NCI-H2171 (cell line): ENCODE data around the gene KLK3.
"Not testable (repeated sequence)": the region's sequence is repeated elsewhere in the genome, so short reads cannot be mapped to it uniquely, and the experiment has no call there.

ENCODE experiments used
- DNase-seq: peaks from one replicate; lab custom pipeline; 2025; lab: John Stamatoyannopoulos, UW

The KLK3 gene

DNA sequence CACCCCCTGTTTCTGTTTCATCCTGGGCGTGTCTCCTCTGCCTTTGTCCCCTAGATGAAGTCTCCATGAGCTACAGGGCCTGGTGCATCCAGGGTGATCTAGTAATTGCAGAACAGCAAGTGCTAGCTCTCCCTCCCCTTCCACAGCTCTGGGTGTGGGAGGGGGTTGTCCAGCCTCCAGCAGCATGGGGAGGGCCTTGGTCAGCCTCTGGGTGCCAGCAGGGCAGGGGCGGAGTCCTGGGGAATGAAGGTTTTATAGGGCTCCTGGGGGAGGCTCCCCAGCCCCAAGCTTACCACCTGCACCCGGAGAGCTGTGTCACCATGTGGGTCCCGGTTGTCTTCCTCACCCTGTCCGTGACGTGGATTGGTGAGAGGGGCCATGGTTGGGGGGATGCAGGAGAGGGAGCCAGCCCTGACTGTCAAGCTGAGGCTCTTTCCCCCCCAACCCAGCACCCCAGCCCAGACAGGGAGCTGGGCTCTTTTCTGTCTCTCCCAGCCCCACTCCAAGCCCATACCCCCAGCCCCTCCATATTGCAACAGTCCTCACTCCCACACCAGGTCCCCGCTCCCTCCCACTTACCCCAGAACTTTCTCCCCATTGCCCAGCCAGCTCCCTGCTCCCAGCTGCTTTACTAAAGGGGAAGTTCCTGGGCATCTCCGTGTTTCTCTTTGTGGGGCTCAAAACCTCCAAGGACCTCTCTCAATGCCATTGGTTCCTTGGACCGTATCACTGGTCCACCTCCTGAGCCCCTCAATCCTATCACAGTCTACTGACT is at the start of gene KLK3:
TSS of gene KLK3 (plus strand) at position 280 of the 775 bp plus-strand sequence. CDS start at position 321, 41 bp downstream.
- DNase-seq: no peak

DNA sequence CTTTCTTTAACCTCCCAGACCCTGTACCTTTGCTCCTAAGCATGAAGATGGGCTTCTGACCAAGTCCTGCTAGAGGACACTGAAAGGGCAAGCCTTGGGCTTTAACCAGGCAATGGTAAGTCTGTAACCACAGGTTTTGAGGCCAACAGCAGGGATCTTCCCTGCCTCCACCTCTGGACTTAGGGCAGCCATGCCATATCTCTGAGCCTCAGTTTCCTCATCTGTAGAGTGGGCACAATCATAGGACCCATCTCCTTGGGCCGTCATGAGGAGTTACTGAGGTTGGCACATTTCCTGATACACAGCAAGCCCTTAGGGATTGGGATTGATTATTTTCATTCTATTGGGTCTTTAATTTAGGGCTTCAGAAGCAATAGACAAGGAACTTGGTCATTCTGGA is 45.9 kb upstream of the KLK3 start:
- DNase-seq: no peak

DNA sequence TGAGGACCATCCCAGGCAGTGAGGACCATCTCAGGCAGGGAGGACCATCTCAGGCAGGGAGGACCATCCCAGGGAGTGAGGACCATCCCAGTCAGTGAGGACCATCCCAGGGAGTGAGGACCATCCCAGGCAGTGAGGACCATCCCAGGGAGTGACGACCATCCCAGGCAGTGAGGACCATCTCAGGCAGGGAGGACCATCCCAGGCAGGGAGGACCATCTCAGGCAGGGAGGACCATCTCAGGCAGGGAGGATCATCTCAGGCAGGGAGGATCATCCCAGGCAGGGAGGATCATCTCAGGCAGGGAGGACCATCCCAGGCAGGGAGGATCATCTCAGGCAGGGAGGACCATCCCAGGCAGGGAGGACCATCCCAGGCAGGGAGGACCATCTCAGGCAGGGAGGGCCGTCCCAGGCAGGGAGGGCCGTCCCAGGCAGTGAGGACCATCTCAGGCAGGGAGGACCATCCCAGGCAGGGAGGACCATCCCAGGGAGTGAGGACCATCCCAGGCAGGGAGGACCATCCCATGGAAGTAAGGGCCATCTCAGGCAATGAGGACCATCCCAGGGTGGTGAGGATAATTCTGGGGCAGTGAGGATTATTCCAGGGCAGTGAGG is 43.0 kb upstream of the KLK3 start:
- DNase-seq: not testable (repeated sequence)

DNA sequence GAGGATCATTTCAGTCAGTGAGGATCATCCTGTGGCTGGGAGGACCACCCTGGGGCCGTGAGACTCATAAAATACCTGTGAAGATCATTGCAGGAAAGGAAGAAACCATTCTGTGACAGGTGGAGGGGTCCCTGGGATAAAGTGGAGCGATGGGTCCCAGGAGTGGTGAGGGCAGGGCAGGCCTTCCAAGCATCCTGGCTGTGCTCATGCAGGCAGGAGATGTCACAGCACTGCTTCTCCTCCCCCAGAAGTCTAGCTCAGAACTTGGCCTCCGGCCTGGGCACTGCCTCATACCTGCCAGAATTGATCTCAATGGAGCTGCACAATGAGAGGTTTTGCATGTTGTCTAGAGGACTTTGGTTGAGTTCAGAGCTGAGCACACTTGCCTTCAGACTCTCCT is 42.2 kb upstream of the KLK3 start:
- DNase-seq: no peak

DNA sequence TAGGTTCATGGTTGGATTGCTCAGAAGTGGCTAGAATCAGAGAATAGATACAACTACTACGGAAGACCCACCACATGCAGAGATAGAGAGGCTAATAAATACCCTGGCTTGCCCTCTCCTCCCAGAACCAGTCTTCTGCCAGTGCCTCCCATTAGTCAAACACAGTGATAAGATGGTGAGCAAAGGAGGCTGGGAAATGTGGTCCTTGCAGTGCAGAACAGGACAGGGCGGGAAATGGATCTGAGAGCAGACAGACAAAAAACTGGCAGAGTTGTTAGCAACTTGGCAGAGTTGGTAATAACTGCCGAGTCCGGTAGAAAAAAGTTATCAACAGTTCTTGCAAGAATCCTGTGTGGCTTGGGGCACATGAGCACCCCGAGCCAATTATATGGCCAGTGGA is 39.8 kb upstream of the KLK3 start:
- DNase-seq: no peak

DNA sequence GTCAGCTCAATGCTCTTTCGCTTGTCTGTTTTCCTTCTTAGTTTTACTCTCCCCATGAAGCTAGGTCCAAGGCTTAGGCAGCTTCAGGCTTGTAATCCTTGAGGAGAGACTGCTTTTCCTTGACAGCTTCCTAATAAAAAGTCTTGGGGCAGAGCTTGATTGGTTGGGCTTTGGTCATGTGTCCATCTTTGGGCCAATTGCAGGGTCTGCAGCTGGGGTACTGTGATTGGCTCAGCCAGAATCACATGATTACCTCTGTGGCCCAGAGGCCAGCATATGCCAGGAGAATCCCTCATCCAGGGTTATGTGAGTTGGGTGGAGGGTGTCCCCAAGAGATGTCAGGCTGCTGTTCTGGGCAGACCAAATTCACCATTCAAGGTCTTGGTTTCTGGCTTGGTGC is 39.3 kb upstream of the KLK3 start:
- no peak for DNase-seq

DNA sequence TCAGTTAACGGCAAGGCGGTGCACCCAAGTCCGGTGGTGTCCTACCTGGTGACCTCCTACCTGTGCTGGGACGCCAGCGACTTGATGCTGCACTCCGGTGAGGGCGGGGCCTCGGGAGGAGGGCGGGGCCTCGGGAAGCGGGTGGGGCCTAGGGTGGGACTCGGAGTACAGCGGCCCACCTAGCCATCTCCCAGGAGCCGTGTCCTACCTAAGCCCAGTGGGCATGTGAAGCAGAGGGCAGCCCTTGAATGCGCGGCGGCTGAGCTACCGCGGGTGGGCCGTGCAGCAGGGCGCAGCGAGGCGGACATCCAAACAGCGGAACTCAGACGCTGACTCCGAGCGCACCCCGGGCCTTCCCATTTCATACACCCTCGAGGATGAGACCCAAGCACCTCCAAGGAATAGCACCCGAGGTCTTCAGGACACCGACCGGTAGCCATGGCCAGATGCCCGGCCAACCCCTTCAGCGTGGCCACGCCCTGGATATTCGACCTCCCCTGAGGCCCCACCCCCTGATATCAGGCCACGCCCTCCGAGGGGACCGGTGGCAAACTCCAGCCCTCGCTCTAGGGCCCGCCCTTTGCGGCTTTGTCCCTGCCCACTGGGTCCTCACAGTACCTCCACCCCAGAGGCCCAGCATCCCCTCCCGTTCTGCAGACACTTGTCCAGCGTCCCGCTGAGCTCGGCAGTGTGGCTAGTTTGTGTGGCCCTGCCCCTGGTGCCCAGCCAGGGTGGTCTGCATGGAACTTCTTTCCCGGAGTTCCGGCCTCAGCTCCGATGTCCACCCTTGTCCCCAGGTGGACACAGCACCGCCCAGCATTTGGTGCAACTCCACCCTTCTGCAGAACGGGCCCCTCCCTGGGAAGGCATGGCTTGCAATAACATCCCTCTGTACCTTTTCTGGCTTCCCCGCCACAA is 36.5 kb upstream of the KLK3 start:
- DNase-seq: peak; percentile 23

DNA sequence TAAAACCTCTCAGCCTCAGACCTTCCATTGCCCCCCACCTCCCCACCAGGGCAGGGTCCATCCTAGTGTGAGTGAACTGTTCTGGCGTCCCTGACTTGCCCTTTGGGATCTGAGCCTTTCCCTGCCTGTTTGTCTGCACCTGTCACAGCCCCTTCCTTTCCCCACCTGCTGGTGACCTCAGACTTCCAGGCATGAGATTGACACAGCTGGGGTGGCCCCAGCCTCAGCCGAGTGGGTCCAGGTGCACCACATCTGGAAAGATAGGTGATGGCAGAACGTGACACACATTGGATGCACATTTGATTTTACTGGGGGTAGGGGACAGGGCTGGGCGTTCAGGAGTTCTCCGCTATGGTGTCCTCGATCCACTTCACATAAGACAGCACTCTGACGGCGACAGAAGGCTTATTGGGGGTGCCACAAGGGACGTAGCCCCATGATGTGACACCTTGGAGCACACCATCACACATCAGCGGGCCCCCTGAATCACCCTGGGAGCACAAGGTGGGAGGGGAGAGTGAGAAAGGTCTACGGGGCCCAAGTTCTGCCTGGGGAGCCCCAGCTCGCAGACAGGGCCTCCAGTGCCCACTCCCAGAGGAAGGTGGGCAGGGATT is 35.7 kb upstream of the KLK3 start:
- DNase-seq: no peak

DNA sequence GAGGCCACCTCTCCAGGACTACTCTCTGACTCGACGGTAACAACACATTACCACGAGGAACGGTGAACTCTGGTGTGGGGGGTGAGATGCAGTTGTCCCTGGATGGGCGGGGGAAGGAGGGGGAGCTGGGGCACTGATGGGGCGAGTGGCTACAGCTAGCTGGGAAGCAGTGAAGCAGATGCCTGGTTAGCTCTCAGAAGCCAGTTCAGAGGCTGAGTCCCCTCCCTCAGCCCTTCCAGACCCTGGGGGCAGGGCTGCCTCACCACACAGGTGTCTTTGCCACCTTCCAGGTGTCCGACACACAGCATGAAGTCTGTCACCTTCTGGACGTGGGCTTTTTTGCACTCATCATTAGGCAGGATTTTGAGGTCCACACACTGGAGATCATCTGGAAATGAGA is 35.1 kb upstream of the KLK3 start:
- no peak for DNase-seq

DNA sequence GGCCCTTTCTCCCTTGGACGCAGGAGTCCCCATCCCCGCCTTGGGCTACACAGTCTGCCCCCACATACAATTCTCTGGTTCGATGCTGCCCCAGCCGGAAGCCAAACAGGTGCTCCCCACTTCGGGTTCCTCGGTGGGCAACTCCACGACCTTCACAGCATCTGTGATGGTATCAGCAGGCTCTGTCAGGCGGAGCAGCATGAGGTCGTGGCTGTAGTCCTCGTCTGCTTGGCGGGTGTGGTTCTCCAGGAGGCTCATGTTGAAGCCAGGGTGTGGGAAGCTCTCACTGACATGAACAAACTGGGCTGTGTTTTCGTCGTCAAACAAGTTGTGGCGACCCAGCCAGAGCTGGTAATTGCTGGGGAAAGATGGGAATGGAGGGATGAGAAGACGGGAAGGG is 34.6 kb upstream of the KLK3 start:
- no peak for DNase-seq

DNA sequence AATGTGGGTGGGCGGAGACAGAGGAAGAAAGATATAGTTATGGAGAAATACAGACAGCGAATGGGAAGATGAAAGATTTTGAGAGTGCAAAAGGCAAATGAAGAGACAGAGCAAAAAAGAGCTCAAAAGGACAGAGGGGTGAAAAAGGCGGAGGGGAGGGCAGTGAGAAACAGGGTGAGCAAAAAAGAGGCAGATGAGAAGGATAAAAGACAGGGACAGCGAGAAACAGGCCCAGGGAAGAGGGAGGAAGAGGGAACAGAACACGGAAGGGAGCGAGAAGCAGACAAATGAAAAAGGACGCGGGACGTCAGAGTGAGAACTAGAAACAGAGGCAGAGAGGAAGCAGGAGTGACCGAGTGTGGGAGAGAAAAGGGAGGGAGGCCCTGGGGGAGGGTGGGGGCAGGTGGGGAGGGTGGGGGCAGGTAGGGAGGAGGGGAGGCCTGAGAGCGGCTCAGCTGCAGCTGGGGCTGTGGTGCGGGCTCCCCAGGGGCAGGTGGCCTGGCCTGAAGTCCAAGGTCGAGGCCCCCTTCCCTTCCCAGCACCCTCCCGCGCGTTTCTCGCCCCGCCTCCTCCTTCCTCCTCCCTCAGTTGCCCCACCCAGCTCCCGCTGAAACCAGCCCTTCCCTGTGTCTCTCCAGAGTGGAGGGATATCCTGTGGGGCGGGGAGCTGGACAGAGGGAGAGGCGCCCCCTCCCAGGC is 34.0 kb upstream of the KLK3 start:
- no peak for DNase-seq

DNA sequence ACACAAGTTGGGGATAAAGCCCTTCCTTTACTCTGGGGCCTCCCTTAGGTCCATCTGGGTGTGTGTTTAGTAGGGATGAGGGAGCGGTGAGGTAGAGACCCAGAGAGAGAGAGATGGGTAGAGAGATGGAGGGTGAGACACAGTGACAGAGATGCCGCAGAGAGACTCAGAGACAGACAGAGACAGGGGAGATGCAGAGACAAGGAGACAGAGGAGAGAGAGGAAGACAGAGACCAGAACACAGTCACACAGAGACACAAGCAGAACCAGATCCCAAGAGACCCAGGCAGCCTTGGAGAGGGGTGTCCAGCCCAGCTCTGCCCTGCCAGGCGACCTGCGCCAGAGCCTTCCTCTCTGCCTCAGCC is 33.5 kb upstream of the KLK3 start:
- no peak for DNase-seq

DNA sequence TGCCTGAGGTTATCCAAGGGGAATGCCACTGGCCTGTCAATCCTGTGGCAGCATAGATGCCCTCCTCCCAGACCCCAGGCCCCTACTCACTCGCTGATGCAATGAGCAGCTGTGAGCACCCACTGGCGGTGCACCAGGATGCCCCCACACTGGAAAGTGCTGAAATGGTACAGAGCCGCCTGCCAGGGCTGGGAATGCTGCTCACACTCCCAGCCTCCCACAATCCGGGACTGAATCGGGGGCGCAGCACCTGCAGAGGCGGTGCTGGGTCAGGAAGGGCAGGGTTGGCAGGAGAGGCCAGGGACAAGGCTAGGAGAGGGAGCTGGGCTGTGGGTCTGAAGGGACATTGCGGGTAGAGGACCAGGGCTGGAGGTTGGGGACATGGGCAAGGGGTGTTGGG is 33.1 kb upstream of the KLK3 start:
- no peak for DNase-seq

DNA sequence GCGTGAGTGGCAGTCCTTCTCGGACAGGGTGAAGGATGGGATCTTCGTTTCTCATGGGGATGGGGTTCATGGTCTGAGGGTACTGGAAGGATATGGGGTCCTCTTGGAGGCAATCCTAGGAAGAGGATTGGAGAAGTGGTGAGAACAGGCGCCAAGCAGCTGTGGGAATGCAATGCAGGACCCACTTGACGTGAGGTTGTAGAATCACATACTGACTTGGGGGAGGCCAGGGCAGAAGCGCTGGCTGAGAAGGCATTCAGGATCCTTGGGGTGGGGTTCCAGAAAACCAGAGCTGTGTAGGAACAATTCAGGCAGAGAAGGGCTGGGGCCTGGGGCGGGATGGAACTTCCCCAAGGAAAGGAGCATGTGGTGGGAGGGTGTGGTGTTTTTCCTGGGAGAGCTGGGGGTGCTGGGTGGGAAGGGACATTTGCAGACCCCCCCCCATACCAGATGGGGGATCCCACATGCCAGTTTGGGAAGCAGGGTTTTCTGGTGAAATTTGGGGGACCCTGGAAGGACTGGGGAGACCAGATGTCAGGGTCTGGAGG is 32.0 kb upstream of the KLK3 start:
- no peak for DNase-seq

DNA sequence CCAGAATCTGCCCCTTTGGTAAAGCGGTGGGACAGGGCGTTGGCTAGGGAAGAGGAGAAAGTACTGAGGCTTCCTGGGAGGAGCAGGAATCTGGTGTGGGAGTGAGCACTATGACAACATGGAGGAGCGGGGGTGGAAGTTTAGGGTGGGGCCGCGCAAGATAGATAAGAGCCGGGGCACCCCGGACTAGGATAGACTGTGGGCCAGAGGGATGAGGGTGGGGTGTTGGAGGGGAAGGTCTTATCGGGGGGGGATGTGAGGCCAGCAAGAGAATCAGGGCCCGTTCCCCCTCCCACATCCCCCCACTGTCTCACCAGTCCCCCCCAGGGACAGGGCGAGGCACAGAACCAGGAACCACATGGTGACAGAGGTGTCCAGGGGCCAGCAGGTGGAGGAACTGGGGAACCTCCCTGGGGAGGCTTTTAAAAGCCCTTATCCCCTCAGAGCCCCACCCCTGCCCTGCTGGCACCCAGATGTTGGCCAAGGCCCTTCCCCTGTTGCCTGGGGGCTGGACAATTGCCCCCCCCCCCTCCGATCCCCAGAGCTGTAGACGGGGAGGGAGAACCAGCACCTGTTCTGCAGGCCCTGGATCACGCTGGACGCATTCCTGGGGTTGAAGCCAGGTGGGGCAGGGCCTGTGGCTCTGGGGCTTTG is 31.2 kb upstream of the KLK3 start, which contains the start of gene KLK1:
TSS of gene KLK1 (minus strand) at position 399 of the 654 bp plus-strand sequence. CDS start at position 360, 39 bp downstream.
- no peak for DNase-seq

DNA sequence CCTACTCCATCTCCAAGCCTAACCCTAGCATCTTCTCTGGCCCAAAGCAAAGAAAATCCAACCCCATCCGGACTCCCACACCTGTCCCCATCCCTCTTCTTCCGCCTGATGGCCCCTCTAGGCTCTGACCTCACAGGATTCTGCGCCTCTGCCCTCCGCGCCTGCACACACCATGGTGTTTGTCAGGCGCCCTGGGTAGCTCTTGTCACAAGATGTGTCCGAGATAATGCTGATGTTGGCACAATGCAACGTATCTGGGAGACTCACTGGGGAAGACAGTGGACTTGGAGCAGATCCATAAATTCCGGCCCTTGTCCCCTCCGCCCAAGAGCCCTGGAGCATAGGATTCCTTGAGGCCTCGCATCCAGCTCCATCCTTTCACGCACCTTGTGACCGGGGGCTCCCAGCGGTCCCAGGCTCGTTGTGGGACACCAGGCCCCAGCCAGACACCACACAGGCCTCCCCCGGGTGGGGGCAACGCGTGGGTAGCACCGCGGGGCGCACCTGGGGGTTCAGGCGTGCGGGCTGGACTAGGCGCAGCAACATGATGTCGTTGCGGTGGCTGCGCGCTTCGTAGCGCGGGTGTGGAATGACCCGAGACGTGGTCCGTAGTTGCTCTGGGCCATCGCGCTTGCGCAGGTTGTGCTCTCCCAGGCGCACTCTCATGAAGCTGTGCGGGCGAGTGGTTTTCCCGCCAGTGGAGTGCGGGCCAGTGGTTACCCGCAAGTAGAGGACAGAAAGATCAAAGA is 28.0 kb upstream of the KLK3 start:
- DNase-seq: no peak

DNA sequence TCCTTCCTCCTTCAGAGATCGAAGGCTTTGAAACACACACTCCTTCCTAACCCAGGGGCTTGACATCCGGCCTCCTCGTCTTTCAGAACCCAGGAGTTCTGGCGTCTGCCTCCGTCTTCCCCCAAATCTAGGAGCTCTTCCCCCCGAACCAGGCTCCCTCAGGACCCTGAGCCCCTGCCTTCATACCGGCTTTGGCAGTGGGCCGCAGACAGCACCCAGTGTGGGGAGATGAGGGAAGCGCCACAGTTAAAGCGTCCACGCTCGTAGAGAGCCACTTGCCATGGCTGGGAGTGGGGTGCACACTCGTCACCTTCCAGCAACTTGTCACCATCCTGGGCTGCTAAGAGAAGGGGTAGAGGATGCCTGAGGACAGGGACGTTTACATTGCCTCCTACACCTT is 27.2 kb upstream of the KLK3 start:
- DNase-seq: no peak

DNA sequence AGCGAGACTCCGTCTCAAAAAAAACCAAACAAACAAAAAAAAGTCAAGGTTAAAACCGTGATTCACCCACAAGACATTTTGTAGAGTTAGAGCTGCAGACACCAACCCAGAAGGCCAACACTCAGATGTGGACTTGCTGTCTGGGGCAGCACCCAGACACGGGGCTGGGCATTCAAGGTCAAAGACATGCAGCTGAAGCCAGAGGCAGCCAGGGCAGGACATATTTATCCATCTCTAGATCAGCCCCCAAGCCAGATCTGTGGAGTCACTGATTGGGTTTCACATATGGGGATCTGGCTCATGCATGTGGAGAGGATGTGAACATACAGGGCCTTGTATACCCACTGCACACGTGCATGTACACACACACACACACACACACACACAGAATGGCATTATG is 24.9 kb upstream of the KLK3 start:
- DNase-seq: no peak

DNA sequence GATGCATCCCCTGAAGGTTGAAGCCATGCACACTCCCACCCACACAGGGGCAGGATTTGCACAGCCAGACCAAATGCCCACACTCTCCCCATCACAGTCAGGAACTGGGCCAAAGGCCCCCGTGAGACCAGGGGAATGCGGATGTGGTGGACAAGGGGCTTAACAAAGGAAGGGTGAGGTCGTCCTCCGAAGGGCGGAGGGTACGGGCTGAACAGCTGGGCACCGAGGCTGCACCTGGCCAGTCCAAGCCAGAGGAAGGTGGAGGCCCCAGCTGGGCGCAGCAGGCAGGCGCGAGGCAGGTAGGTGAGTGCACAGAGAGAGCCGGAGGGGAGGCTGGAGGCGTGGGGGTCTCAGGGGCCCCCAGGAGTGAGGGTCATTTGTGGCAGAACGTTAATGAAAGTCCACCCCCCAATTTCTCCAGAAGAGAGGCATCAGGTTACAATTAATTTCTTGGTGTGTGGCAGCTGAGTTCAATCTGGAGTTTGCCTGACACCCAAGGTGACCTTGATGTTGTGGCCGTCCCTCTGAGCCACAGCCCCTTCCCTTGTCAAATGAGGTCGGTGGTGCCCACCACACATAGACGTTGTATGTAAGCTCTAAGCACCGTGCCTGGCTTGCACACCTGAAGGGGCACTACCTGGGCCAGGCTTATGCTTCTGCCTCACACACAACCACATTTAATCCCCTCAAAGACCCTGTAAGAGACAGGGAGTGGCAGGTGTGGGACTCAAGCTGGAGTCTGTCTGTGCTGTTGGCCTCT is 24.3 kb upstream of the KLK3 start:
- no peak for DNase-seq
